NOMO-1 treated with DMSO at 0.1 percent for 48 hours (cell line): ENCODE results near the gene BSCL2.
"Not testable (repeated sequence)": the region's sequence is repeated elsewhere in the genome, so short reads cannot be mapped to it uniquely, and the experiment has no call there.

Source experiments
- DNase-seq: peaks from one replicate; lab custom pipeline; 2025; ENCODE audit not compliant: unreplicated experiment; lab: John Stamatoyannopoulos, UW

Gene BSCL2

DNA sequence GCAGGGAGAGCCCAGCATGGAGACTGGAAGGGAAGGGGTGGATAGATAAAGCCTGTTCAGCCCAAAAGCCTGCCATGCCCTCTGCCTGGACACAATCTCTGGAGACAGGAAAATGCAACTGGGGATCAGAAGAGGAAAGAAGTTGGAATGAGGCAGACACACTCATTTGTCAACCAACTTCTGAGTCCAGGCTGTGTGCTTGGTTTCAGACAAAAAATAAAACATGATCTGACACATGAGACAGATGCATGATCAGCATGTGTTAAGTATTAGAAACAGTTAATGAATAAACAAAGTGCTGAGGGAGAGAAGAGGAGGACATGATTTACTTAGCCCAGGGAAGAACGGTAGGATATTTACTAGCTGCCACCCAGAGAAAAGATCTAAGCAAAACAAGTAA, 18.7 kb downstream of the BSCL2 start:
- no peak for DNase-seq

- no peak for DNase-seq
Measured at GRCh38 chr11:62687508-62688396, 19.5 kb downstream of the BSCL2 start.

DNA sequence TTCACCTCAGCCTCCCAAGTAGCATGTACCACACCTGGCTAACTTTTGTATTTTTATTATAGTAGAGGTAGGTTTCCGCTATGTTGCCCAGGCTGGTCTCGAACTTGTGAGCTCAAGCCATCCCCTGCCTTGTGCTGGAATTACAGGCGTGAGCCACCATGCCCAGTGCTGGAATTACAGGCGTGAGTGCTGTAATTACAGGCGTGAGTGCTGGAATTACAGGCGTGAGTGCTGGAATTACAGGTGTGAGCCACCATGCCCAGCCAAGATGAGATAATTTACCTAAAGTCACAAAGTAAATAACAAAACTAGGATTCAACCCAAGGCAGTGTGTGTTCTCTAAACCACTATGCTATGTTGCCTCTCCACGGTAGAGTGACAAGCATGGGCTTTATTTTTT, 24.7 kb downstream of the BSCL2 start:
- no peak for DNase-seq

GRCh38 chr11:62680825-62681240, 26.4 kb downstream of the BSCL2 start:
- peak; percentile 36 for DNase-seq

DNA sequence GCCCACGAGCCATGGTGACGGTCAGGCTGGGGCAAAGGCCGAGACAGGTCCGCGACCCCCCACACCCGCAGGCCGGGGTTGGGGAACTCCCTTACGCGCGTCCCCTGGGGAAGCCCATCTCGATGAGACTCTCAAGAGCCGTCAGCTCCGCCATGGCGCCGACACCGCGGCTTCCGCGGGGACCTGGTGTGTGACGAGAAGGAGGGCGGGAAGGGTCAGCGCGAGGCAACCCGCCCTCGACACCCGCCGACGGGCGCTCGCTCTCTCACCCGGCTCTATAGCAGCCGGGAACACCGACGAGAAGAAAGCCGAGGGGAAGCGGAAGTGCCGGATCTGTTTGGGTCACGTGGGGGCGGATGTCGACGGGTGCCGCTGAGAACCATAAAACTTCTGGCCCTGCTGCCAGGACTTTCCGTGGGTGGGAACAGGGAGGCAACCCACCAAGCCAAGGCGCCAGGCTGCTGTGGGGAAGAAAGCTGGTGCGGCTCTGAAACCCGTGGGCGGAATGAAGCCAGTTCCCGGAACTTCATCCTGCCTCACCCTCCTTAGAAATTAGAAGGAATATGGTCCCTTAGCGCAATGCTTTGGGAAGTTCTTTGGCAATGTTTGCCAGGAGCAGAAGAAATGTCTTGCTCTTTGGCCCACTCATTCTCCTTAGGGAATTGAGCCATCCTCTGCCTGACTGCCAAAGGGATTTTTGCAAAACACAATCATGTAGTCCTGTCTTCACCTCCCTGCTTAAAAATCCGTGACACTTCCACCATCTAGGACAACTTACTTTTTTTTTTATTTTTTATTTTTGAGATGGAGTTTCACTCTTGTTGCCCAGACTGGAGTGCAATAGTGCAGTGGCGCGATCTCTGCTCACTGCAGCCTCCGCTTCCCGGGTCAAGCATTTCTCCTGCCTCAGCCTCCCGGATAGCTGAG, 28.2 kb downstream of the BSCL2 start, which contains the start of gene UBXN1:
Gene UBXN1 (minus strand): TSS at position 304 of the 927 bp plus-strand sequence. CDS start 150 bp downstream, at position 154.
- peak; percentile 93 for DNase-seq

GRCh38 chr11:62678433-62678769, 28.8 kb downstream of the BSCL2 start:
- DNase-seq = no peak

- DNase-seq = no peak
Measured at GRCh38 chr11:62677714-62678113, 29.5 kb downstream of the BSCL2 start.

GRCh38 chr11:62677156-62677555, 30.1 kb downstream of the BSCL2 start:
- DNase-seq = no peak

- DNase-seq = no peak
Measured at GRCh38 chr11:62676698-62677097, 30.5 kb downstream of the BSCL2 start.

GRCh38 chr11:62675415-62675814, 31.8 kb downstream of the BSCL2 start:
- not testable (repeated sequence) for DNase-seq

GRCh38 chr11:62673196-62673525, 34.1 kb downstream of the BSCL2 start:
- DNase-seq = no peak

DNA sequence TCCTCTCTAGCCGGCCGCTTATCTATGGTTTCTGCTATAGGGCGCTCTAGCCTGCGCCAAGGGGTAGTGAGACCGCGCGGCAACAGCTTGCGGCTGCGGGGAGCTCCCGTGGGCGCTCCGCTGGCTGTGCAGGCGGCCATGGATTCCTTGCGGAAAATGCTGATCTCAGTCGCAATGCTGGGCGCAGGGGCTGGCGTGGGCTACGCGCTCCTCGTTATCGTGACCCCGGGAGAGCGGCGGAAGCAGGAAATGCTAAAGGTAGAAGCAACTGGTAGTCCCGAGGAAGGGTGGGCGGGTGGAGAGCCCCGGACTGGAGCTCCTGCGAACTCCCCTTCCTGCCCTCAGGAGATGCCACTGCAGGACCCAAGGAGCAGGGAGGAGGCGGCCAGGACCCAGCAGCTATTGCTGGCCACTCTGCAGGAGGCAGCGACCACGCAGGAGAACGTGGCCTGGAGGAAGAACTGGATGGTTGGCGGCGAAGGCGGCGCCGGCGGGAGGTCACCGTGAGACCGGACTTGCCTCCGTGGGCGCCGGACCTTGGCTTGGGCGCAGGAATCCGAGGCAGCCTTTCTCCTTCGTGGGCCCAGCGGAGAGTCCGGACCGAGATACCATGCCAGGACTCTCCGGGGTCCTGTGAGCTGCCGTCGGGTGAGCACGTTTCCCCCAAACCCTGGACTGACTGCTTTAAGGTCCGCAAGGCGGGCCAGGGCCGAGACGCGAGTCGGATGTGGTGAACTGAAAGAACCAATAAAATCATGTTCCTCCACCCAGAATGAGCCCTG, 35.4 kb downstream of the BSCL2 start, which contains the start of the genes LBHD1 and UQCC3:
Gene LBHD1 (minus strand): TSS at position 660 of the 782 bp plus-strand sequence. CDS start 2,236 bp downstream, outside the sequence.
Gene UQCC3 (plus strand): TSS at position 66 of the 782 bp plus-strand sequence. CDS start 73 bp downstream, at position 139.
- DNase-seq = peak; percentile 93

- peak; percentile 59 for DNase-seq
Measured at GRCh38 chr11:62671236-62671607, 36.0 kb downstream of the BSCL2 start.

GRCh38 chr11:62669420-62670161, 37.6 kb downstream of the BSCL2 start:
- DNase-seq = no peak

- DNase-seq = no peak
Measured at GRCh38 chr11:62667460-62667859, 39.8 kb downstream of the BSCL2 start.

- no peak for DNase-seq
Measured at GRCh38 chr11:62666259-62666926, 40.8 kb downstream of the BSCL2 start.

DNA sequence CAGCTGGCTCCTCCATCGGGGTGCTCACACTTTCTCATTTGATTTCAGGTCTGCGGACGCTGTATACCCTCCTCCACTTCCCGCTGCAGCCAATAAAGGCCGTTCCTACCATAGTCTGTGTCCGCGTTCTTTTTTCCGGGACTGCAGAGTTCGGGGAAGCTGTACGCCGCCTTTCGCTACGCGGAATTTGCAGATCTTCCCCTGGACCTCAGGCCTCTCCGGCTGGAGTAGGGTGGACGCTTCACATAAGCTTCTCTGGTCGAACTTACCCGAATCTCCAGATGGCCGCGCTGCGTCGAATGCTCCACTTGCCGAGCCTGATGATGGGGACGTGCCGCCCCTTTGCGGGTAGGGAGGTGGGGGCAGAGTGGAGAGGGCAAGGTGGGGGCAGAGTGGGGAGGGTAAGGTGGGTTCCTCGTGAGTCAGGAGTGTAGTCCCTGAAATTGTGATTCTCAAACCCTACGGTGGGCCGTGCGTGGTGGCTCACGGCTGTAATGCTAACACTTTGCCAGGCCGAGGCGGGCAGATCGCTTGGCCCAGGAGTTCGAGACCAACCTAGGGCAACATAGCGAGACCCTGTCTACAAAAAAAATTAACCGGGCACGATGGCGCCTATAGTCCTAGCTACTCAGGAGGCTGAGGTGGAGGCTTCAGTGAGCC, 41.5 kb downstream of the BSCL2 start:
- DNase-seq = peak; percentile 56

DNA sequence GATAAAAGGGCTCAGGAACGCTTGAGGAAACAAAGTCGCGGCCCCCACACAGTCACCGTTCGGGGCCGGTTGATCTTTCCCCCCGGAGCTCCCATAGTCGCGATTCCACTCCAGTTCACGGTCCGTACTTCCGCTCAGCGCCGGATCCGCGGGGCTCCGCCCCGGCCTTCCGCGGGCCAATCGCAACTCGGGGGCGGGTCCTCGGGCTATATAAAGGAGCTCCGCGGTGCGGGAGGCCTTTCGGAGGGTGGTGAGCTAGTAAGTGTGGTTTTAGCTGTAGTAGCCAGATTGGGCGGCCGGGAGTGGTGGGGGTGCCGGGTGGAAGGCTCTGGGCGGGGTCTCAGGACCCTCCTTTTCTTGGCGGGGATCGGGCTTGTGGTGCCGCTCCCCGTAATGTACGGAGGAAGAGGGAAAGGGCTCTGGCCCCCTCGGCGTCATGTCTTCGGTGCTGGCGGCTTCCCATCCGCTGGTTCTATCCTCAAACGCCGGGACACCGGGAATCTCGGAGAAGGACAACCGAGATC, 42.1 kb downstream of the BSCL2 start, which contains the start of the genes C11orf98 and CSKMT:
Gene C11orf98 (minus strand): TSS at position 136 of the 524 bp plus-strand sequence. CDS start 41 bp downstream, at position 95.
Gene CSKMT (plus strand): TSS at position 238 of the 524 bp plus-strand sequence. CDS start 568 bp downstream, outside the sequence.
- DNase-seq = peak; percentile 89
